Loucy (cell line): ENCODE results near the gene BBX.

Experiments used
- H2AFZ ChIP-seq: fragments of 200-600 bp; sonication (generic); 2 replicates; pipeline ENCODE4 v1.6.0; 2016; ENCODE audit warnings: antibody characterized with exemption, mild to moderate bottlenecking, low read length, moderate library complexity
- H3F3A ChIP-seq: fragments of 200-600 bp; 2 replicates; pipeline ENCODE4 v1.6.0; 2016; ENCODE audit warnings: antibody characterized with exemption, low read depth, mild to moderate bottlenecking
- H3K27me3 ChIP-seq: fragments of 200-600 bp; sonication (generic); 2 replicates; pipeline ENCODE4 v1.6.1; 2014; ENCODE audit warnings: low read length, mild to moderate bottlenecking; ENCODE audit not compliant: insufficient read depth, poor library complexity, severe bottlenecking
- H3K36me3 ChIP-seq: fragments of 200-600 bp; sonication (generic); 2 replicates; pipeline ENCODE4 v1.6.1; 2016; ENCODE audit warnings: low read length; ENCODE audit not compliant: insufficient read depth
- H3K4me1 ChIP-seq: fragments of 200-600 bp; sonication (generic); 2 replicates; pipeline ENCODE4 v1.5.1; 2014; ENCODE audit warnings: low read length, mild to moderate bottlenecking; ENCODE audit not compliant: insufficient read depth, poor library complexity, severe bottlenecking
- H3K4me2 ChIP-seq: fragments of 200-600 bp; sonication (generic); 2 replicates; pipeline ENCODE4 v1.6.0; 2014; ENCODE audit warnings: antibody characterized with exemption, low read length, low read depth, mild to moderate bottlenecking; ENCODE audit not compliant: poor library complexity, severe bottlenecking
- H3K4me3 ChIP-seq: fragments of 200-600 bp; sonication (generic); 2 replicates; pipeline ENCODE4 v1.5.1; 2014; ENCODE audit warnings: low read length, mild to moderate bottlenecking, mixed read lengths; ENCODE audit not compliant: poor library complexity, severe bottlenecking
- H3K79me2 ChIP-seq: fragments of 200-600 bp; sonication (generic); 2 replicates; pipeline ENCODE4 v1.6.1; 2014; ENCODE audit warnings: low read length; ENCODE audit not compliant: insufficient read depth
- H3K9ac ChIP-seq: fragments of 200-600 bp; sonication (generic); 2 replicates; pipeline ENCODE4 v1.6.0; 2014; ENCODE audit warnings: mild to moderate bottlenecking, low read depth, low read length, moderate library complexity; ENCODE audit not compliant: poor library complexity, severe bottlenecking
- H3K9me2 ChIP-seq: fragments of 200-600 bp; sonication (generic); replicated peaks from 2 replicates; pipeline ENCODE4 v1.6.1; 2016; ENCODE audit warnings: low read depth, low read length, mixed read lengths
- H3K9me3 ChIP-seq: fragments of 200-600 bp; sonication (generic); 2 replicates; pipeline ENCODE4 v1.6.1; 2014; ENCODE audit warnings: mild to moderate bottlenecking, antibody characterized with exemption, low read length, low read depth; ENCODE audit not compliant: insufficient read depth
- H4K20me1 ChIP-seq: fragments of 200-600 bp; sonication (generic); 2 replicates; pipeline ENCODE4 v1.6.0; 2014; ENCODE audit warnings: antibody characterized with exemption, low read length, mild to moderate bottlenecking; ENCODE audit not compliant: insufficient read depth, poor library complexity, severe bottlenecking
- EZH2phosphoT487 ChIP-seq: fragments of 200-600 bp; IDR thresholded peaks from 2 replicates; pipeline ENCODE4 v1.6.1; 2018; ENCODE audit warnings: antibody characterized with exemption, mild to moderate bottlenecking, moderate library complexity, borderline replicate concordance
- TF ChIP-seq, protein P1 (sequence below): fragments of 200-600 bp; sonication (generic); conservative IDR thresholded peaks from 2 replicates; pipeline ENCODE4 v1.5.1; 2014; ENCODE audit warnings: mild to moderate bottlenecking, antibody characterized with exemption, low read length

The BBX gene

DNA sequence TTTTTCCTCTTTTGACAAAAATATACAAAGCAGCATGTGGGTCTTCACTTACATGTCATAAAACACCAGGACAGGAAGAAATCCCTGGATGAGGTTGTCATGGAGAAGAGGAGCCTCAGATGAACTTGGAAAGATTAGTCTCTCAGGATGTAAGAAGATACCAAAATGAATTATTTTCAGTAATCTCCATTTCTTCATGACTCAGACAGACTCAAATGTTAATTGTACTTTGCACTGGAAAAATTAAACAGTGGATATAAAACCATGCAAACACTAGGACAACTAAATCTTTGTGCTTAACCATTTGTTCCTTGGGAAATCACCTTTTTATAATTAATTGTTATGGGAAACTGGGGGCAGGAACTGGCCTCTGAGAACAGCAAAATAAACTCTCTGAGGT lies 331.1 kb downstream of the BBX start:
- Histone ChIP-seq H3K9me3 (no peaks in the 10 kb centered on the region), H3K9ac (no peak overlapping the region), H3K36me3 (no peaks in the 10 kb centered on the region), H3K9me2 (no peaks in the 10 kb centered on the region), H3K4me2 (no peak overlapping the region), H2AFZ (no peak overlapping the region), H3K79me2 (no peaks in the 10 kb centered on the region), H3K4me1 (no peaks in the 10 kb centered on the region), H3K4me3 (no peak overlapping the region), H3F3A (no peaks in the 10 kb centered on the region), H3K27me3 (no peaks in the 10 kb centered on the region), H4K20me1 (no peaks in the 10 kb centered on the region)
- TF ChIP-seq, protein P1, sequence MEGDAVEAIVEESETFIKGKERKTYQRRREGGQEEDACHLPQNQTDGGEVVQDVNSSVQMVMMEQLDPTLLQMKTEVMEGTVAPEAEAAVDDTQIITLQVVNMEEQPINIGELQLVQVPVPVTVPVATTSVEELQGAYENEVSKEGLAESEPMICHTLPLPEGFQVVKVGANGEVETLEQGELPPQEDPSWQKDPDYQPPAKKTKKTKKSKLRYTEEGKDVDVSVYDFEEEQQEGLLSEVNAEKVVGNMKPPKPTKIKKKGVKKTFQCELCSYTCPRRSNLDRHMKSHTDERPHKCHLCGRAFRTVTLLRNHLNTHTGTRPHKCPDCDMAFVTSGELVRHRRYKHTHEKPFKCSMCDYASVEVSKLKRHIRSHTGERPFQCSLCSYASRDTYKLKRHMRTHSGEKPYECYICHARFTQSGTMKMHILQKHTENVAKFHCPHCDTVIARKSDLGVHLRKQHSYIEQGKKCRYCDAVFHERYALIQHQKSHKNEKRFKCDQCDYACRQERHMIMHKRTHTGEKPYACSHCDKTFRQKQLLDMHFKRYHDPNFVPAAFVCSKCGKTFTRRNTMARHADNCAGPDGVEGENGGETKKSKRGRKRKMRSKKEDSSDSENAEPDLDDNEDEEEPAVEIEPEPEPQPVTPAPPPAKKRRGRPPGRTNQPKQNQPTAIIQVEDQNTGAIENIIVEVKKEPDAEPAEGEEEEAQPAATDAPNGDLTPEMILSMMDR = no peak
- TF ChIP-seq EZH2phosphoT487 = no peak

GRCh38 chr3:107854733-107855132 lies 332.0 kb downstream of the BBX start:
- no peaks in the 10 kb centered on the region for H3K36me3 ChIP-seq
- H3K9me3 ChIP-seq = no peaks in the 10 kb centered on the region
- no peak overlapping the region for H2AFZ ChIP-seq
- no peak overlapping the region for H3K4me3 ChIP-seq
- no peaks in the 10 kb centered on the region for H3K9me2 ChIP-seq
- TF ChIP-seq, protein P1 = no peak
- TF ChIP-seq EZH2phosphoT487 = no peak
- H3K9ac ChIP-seq = no peak overlapping the region
- H4K20me1 ChIP-seq = no peaks in the 10 kb centered on the region
- no peaks in the 10 kb centered on the region for H3F3A ChIP-seq
- no peaks in the 10 kb centered on the region for H3K27me3 ChIP-seq
- no peak overlapping the region for H3K4me2 ChIP-seq
- H3K4me1 ChIP-seq = no peaks in the 10 kb centered on the region
- no peaks in the 10 kb centered on the region for H3K79me2 ChIP-seq

GRCh38 chr3:107855710-107856109 lies 332.9 kb downstream of the BBX start:
- H3K79me2 ChIP-seq = no peaks in the 10 kb centered on the region
- no peaks in the 10 kb centered on the region for H3K9me2 ChIP-seq
- H4K20me1 ChIP-seq = no peaks in the 10 kb centered on the region
- H3F3A ChIP-seq = no peaks in the 10 kb centered on the region
- H3K9me3 ChIP-seq = no peaks in the 10 kb centered on the region
- peak overlapping the region; percentile 15 for H2AFZ ChIP-seq
- H3K4me2 ChIP-seq = no peak overlapping the region
- H3K4me3 ChIP-seq = no peak overlapping the region
- no peak overlapping the region for H3K9ac ChIP-seq
- TF ChIP-seq, protein P1 = peak; percentile 49
- no peak for TF ChIP-seq EZH2phosphoT487
- H3K4me1 ChIP-seq = no peaks in the 10 kb centered on the region
- H3K27me3 ChIP-seq = no peaks in the 10 kb centered on the region
- no peaks in the 10 kb centered on the region for H3K36me3 ChIP-seq
